GM06990 (cell line): ENCODE results near the gene TMEM229A.
"Not testable (repeated sequence)": the region's sequence is repeated elsewhere in the genome, so short reads cannot be mapped to it uniquely, and the experiment has no call there.

Experiments used
- DNase-seq: peaks from one replicate; pipeline ENCODE4 v3.0.0-alpha.2; 2011; ENCODE audit not compliant: insufficient read length; ENCODE audit errors: extremely low read depth
- H3K27me3 ChIP-seq: replicated peaks from 2 replicates; pipeline ENCODE4 v1.6.0; 2011; ENCODE audit warnings: low read length; ENCODE audit not compliant: control insufficient read depth, insufficient read depth
- H3K36me3 ChIP-seq: 2 replicates; pipeline ENCODE4 v1.5.1; 2011; ENCODE audit warnings: low read length; ENCODE audit not compliant: control insufficient read depth, insufficient read depth
- H3K4me3 ChIP-seq: replicated peaks from 2 replicates; pipeline ENCODE4 v1.5.1; 2011; ENCODE audit warnings: low read depth, mild to moderate bottlenecking, control low read depth, low read length
- CTCF ChIP-seq: IDR thresholded peaks from 2 replicates; pipeline ENCODE4 v1.5.1; 2011; ENCODE audit warnings: low read length, control low read depth, mild to moderate bottlenecking, inconsistent platforms; ENCODE audit not compliant: insufficient read depth, poor library complexity, severe bottlenecking

Gene TMEM229A

GRCh38 chr7:124032369-124033094 lies at the start of gene TMEM229A:
Gene TMEM229A (minus strand): TSS chr7:124033067. CDS start chr7:124033003, 64 bp downstream.
- TF ChIP-seq CTCF, result no peak
- Histone ChIP-seq H3K36me3 (no peaks in the 10 kb centered on the region), H3K27me3 (no peaks in the 10 kb centered on the region; the same call in 1 of the 2 replicates), H3K4me3 (no peak within 1 kb of the TSS)
- DNase-seq, result peak; percentile 33

- not testable (repeated sequence) for H3K27me3 ChIP-seq, H3K36me3 ChIP-seq, H3K4me3 ChIP-seq, DNase-seq
These were observed 49.4 kb upstream of the TMEM229A start for GRCh38 chr7:124082234-124082633.

GRCh38 chr7:124077546-124077945 lies 44.7 kb upstream of the TMEM229A start:
- DNase-seq, result no peak
- TF ChIP-seq CTCF, result no peak
- no peaks in the 10 kb centered on the region for H3K36me3 ChIP-seq
- H3K4me3 ChIP-seq, result no peak overlapping the region
- no peaks in the 10 kb centered on the region for H3K27me3 ChIP-seq

GRCh38 chr7:124076841-124077240 lies 44.0 kb upstream of the TMEM229A start:
- no peaks in the 10 kb centered on the region for H3K27me3 ChIP-seq
- no peak for TF ChIP-seq CTCF
- DNase-seq, result no peak
- H3K36me3 ChIP-seq, result no peaks in the 10 kb centered on the region
- H3K4me3 ChIP-seq, result no peak overlapping the region

GRCh38 chr7:124074007-124074406 lies 41.1 kb upstream of the TMEM229A start:
- no peak for TF ChIP-seq CTCF
- Histone ChIP-seq H3K27me3 (no peaks in the 10 kb centered on the region), H3K36me3 (no peaks in the 10 kb centered on the region), H3K4me3 (no peak overlapping the region)
- DNase-seq, result no peak

GRCh38 chr7:124073310-124073645 lies 40.4 kb upstream of the TMEM229A start:
- TF ChIP-seq CTCF, result no peak
- no peak overlapping the region for H3K4me3 ChIP-seq
- DNase-seq, result no peak

More at GRCh38 chr7:124073310-124073645, 40.4 kb upstream of the TMEM229A start:
- Histone ChIP-seq H3K36me3 (no peaks in the 10 kb centered on the region), H3K27me3 (no peaks in the 10 kb centered on the region)
